ENCODE measurements around the gene FSTL4.

The FSTL4 gene

DNA sequence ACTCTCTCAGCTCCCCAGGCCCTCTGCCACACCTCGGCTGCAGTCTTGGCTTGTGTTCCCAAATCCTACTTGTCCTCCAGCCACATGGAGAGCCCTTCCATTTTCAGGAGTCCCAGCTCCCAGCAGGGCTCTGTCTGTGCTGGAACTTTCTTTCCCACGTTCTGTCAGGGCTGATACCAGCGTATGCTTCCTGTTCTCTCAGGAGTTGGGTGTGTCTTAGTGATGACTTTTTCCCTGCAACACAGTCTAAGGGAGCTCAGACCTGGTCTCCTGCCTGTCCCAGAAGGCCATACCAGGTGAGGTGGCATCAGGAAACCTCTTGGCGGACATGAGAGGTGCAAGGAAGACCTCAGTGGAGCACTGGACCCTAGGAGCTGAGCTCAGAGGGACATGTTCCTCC is 334.0 kb downstream of the FSTL4 start:
- ATAC-seq: no peak

GRCh38 chr5:133277744-133278143 is 334.6 kb downstream of the FSTL4 start:
- ATAC-seq: no peak

DNA sequence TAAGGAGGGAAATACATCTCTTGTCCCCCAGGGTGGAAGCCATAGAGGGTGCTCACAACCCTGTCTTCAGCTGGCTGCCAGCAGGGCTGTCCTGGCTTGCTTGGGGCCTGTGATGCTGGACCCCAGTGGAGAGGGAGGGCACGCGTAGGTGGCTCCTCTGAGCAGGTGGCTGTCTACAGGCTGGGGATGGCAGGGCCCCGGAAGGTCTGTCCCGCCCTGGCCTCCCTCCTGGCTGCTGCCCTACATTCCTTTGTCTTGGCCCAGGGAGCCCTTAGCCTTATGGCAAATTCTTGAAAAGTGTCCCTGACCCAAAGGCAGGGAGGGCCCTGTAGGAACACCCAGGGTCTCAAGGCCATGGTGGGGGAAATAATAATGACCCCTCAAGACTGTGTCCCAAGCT is 336.2 kb downstream of the FSTL4 start:
- ATAC-seq: no peak

- no peak for ATAC-seq
These were observed 336.7 kb downstream of the FSTL4 start for GRCh38 chr5:133275631-133276030.

GRCh38 chr5:133274597-133274935 is 337.8 kb downstream of the FSTL4 start:
- ATAC-seq: no peak

DNA sequence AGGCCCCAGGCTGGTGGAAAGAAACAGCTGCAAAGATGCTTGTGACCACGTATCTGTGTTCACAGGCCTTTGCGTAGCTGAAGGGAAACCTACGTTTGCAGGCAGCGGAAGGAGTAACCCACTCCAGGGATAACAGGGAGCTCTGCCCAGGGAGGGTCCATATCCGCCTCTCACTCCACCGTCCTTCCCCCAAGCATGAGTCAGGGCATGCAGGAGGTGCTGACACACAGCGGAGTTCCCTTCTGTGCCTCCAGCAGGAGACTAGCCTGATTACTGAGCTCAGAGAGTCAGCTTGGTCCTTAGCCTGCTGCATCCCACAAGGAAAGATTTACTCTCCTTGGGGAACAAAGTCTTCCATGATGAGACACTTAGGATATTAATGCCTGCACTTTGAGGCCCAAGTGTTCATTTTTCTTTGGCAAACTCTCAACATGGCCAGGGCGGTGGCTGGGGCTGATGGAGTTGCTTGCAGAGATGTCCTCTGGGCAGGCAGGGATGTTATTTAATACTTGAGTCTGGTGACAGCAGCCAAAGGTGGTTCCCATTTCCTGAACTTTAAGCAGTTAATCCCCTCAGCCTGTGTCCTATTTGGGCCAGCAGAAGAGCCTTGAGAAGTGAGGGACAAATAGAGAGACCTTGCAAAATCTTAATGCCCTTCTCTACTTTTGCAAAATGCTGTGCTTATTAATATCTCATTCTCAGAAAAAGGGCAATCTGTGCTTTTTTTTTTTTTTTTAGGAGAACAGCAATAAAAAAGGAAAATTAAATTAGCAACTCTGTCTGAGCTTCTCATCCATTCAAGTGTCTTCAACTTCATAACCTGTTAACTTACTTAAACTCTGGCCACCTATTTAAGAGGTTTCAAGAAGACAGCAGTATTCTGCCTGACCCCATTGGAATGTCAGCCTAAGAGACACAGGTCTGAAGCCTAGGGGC is 338.4 kb downstream of the FSTL4 start:
- no peak for ATAC-seq

DNA sequence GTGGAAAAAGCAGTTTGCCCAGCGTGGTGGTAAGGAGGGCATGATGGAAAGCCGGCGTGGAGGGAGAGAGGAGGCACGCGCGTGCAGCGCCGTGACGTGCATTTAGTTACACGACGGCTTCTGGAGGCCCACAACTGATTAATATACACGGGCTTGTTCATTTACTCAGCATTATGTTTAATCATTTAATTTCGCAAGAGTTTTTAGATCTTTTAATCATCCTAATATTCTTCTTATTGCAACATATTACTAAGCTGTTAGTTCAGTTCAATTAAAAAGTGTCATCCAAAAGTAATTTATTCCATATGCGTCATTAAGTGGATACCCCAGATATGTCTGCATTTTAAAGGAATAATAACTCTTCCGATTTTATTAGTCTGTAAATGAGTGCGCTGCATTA is 340.0 kb downstream of the FSTL4 start:
- ATAC-seq: no peak

DNA sequence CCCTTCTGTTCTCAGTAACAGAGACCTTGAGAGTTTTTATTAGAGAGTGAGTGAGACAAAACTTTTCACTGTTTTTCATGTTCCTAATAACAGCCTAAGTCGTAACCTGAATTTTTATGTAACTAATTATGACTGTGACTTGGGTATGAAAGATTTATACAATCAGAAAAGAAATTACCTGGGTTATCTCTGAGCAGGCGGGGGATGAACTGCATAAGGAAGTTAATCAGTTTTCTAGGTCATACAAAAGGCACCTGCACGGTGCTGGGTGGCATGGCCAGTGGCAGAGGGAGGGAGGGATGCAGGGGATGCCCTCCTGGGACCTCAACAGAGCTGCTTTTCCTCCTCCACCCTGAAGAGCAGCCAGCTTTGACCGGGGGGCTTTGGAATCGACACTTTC is 340.7 kb downstream of the FSTL4 start:
- no peak for ATAC-seq

DNA sequence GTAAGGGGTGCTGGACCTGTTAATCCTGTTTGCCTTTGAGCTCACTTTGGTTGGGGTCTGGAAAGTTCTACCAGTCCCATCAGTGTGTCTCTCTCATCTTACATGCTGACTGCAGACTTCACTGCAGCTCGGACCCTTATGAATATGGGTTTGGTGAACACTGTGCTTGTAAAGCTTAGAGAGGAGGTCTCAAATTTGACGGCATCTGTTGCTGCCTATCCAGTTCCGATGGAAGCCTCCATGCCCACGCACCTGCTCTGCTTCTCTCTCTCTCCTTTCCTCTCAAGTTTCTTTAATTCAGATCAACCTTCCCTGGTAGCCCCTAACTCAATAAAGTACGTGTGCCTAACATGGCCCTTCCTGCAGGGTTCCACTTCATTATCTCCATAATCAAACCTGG is 342.6 kb downstream of the FSTL4 start:
- no peak for ATAC-seq

DNA sequence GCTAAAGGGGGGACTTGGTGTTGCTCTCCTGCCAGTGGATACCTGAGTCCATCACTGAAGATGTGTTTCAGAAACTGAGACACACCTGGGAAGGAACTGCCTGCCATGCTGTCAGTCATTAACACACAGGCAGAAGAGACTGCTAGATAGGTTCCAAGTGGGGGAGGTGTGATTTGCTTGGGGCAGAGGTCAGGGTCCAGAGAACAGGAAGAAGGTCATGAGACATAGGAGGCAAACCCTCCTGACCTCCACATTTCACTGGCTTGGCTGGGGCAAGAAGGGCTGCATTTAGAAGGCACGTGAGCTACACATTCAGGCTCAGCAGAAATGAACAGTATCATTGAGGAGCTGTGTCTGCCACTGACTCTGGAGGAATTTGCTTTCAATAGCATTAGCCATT is 344.7 kb downstream of the FSTL4 start:
- no peak for ATAC-seq

GRCh38 chr5:133266966-133267365 is 345.4 kb downstream of the FSTL4 start:
- no peak for ATAC-seq

DNA sequence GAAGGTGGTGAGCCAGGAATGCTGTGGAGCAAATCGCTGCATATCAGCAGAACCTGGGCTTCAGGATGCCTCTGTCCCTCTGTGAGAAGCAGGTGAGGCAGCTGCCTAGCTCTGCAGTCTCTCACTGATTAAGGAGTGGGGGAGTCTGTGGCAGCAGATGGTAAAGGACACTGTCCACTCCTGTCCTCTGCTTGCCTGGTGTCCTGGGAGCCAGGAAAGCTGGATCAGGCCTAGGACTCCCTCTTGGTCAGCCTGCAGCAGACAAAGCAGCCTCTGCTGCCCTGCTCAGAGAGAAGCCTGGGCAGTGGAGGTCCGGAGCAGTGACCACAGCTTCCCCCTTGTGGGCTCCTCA is 345.8 kb downstream of the FSTL4 start:
- no peak for ATAC-seq

DNA sequence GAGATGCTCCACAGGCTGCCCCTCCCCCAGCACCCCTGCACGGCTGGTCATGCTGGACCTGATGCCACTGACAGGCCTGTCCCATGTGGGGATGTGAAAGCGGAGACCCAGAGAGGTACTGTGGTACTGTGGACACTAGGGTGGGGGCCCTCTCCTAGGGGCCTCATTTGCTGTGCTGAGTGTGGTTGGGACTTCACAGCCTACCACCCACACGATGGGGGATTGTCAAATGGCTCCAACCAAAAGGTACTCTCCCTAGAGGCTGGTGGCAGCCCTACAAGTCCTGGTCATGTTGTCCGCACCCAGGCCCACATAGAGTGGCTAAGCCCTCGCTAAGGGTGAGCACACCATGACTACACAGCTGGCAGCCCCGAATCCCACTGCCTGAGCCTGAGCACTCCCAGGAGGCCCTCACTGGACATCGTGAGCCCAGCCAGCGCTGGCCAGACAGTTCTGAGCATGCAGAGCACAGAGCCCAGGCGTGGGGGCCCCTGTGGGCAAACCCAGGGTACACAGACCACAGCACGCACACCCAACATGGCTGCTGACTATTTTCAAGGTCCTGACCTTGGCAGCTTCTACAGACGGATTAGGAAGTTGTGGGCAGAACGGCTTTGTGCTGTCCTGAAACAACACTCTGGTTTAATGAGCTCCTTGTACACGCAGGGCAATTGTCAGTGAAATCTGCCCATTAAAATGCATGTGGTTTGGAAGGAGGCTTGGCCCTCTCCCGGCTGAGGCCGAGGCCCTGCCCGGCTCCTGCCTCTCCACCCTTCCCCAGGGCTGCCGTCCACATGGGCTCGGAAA is 346.4 kb downstream of the FSTL4 start:
- no peak for ATAC-seq

DNA sequence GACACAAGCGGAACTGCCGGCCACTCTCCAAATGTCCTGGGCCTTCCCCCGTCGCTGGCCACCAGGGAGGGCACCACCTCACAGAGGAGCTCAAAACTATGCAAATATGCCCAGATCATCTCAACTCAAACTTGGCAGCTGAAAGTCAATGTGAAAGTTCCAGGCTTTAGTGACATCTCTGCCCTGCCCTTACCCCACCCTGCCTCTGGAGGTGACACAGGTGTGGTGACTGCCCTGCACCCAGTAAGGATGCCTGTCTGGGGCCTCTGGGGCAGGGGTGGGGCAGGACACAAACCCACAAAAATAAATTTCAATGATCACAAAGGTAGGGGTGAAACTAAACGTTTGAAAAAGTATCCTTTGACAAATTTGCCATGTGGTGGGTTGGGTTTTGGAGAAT is 347.1 kb downstream of the FSTL4 start:
- no peak for ATAC-seq

DNA sequence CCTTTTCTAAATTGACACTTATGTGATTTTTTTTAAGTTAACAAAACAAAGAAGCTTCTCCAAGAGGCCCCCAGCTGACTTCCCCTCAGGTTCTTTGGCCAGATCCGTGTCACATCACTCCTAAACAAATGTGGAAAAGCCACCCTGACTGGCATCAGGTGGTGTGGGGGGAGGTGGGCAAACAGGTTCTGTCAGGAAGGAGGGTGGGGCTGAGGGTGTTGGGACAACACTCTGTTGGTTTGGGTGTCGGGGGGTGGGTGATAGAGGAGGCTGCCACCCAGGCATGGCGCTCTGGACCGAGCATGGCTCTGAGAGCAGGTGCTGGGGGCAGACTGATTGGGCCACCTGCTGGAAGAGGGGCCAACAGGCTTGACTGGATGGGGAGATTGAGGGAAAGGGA is 349.7 kb downstream of the FSTL4 start:
- ATAC-seq: no peak

GRCh38 chr5:133261993-133262392 is 350.3 kb downstream of the FSTL4 start:
- ATAC-seq: no peak

- no peak for ATAC-seq
These were observed 351.6 kb downstream of the FSTL4 start for GRCh38 chr5:133260715-133261114.

GRCh38 chr5:133259199-133259997 is 352.9 kb downstream of the FSTL4 start:
- ATAC-seq: no peak

DNA sequence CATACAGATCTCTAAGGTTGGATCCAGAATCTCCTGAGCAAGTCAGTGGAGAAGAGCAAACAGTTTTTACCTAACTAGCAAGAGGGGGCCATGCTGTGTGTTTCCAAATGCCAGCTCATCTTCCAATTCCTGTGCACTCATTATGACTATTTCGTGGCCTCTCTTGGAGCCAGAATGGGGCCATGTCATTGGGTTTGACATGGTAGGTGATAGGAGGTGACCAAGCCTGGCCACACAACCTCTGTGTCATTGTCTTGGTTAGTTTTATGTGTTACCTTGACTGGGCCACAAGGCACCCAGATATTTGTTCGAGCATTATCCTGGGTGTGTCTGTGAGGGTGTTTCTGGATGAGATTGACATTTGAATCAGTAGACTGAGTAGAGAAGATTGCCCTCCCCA is 354.4 kb downstream of the FSTL4 start:
- no peak for ATAC-seq

DNA sequence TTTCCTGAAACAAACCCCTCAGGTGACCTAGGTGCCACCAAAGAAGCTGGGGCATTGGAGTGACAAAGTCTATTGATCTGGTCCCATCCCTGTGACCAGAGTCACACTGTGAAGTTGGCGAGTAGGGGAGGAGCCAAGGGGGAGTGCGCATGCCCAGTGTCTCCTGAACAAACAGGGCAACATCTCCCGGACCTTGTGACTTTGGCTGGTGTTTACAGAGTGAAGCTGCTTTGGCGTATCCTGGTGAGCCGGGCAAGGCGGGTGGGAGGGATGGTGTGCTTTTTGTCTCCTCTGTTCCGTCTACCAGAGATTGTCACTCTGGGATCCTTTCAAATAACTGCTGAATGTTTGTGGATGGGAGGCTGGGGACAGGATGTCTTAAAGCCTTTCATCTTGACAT is 356.1 kb downstream of the FSTL4 start:
- no peak for ATAC-seq

DNA sequence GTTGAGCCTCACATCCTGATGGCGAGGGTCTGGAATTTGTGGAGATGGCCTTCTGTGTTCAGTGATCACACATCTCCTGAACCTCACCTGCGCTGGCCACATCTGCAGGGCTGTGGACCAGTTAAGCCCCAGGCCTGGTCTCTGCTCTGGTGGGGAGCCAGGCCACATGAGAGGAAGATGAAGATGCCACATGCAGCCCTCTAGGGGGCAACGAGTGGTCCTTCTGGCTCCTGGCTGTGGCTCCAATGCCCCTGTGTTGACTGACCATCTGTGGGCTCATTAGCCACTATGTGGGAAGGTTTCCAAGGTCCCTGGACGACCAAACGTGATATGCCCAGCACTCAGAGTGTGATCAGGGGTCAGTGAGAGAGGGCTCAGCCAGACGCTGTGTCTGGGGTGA is 357.5 kb downstream of the FSTL4 start:
- ATAC-seq: no peak

DNA sequence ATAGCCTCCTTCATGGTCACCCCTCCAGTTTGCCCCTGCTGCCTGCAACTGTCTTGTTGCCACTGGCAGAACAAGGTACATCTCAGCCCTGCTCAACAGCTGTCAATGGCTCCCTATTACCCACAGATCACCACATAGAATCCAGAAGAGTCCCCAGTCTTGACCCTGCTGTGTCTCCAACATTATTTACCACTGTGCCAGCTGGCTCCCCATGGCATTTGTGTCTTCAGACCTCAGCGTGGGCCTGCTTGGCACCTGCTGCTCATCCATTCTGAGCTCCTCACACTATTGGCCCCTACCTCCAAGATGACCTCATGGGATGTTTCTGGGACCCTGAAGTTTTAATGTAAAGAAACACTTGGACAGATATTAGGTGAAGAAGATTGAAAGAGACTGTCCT is 358.7 kb downstream of the FSTL4 start:
- ATAC-seq: no peak

- ATAC-seq: no peak
These were observed 359.3 kb downstream of the FSTL4 start for GRCh38 chr5:133253070-133253469.

DNA sequence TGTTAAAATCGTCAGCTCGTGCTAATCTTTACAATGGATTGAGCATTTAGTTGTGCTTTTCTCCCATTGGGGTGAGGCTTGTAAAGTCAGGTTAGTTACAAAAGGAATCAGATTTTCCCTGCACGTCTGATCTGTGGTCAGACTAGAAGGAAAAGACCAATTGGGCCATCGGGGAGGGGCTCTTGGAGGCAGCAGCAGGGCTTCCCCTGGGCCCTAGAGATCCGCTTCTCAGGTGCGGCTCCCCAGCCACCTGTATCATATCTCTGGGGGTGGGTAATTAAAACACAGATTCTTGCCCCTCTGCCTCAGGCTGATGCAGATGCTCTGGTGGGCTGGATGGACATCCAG is 360.2 kb downstream of the FSTL4 start:
- ATAC-seq: no peak
